Nephron progenitor cell (in vitro differentiated cells): ENCODE measurements around the gene CD3G.

Source experiments
- DNase-seq: peaks from one replicate; pipeline ENCODE4 v3.0.0; 2021
- H3K27ac Mint-ChIP-seq: 2 replicates; pipeline ENCODE4 v1.8.0; 2021; ENCODE audit warnings: mild to moderate bottlenecking, moderate library complexity, mixed read lengths
- H3K27me3 Mint-ChIP-seq: 2 replicates; pipeline ENCODE4 v1.8.0; 2021; ENCODE audit warnings: mild to moderate bottlenecking, low read depth, mixed read lengths; ENCODE audit not compliant: poor library complexity
- H3K36me3 Mint-ChIP-seq: 2 replicates; pipeline ENCODE4 v1.8.0; 2021; ENCODE audit warnings: low read depth, mixed read lengths
- H3K4me1 Mint-ChIP-seq: 2 replicates; pipeline ENCODE4 v1.8.0; 2021; ENCODE audit warnings: mixed read lengths
- H3K4me3 Mint-ChIP-seq: 2 replicates; pipeline ENCODE4 v1.8.0; 2021; ENCODE audit warnings: mild to moderate bottlenecking, moderate library complexity, mixed read lengths
- H3K9me3 Mint-ChIP-seq: 2 replicates; pipeline ENCODE4 v1.8.0; 2021; ENCODE audit warnings: mild to moderate bottlenecking, moderate library complexity, mixed read lengths
- TF ChIP-seq, protein P1 (sequence below): fragments of 200-600 bp; sonication (generic); IDR thresholded peaks from 2 replicates; pipeline ENCODE4 v1.5.0; 2021; ENCODE audit warnings: antibody characterized with exemption

The CD3G gene

DNA sequence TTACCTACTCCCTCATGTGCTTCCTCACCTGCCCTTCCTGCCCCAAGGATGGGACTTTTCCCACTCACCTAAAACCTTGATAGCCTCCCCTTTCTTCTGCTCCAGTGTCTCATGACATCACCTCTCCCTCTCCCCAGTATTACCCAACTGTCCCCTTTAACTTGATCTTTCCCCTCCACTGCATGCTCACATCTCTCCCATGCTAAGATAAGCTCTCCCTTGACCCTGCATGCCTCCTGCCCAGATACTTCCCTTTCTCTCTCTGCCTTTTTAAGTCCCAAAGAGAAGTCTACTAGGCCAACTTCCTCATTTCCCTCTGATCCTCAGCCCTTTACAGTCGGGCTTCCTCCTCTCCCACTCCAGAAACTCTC lies 24.8 kb upstream of the CD3G start:
- peaks cover 4% of the 10 kb centered on the region for H3K9me3 Mint-ChIP-seq
- H3K4me3 Mint-ChIP-seq = no peak overlapping the region
- H3K27ac Mint-ChIP-seq = no peak overlapping the region
- H3K4me1 Mint-ChIP-seq = peaks cover 24% of the 10 kb centered on the region
- TF ChIP-seq, protein P1, sequence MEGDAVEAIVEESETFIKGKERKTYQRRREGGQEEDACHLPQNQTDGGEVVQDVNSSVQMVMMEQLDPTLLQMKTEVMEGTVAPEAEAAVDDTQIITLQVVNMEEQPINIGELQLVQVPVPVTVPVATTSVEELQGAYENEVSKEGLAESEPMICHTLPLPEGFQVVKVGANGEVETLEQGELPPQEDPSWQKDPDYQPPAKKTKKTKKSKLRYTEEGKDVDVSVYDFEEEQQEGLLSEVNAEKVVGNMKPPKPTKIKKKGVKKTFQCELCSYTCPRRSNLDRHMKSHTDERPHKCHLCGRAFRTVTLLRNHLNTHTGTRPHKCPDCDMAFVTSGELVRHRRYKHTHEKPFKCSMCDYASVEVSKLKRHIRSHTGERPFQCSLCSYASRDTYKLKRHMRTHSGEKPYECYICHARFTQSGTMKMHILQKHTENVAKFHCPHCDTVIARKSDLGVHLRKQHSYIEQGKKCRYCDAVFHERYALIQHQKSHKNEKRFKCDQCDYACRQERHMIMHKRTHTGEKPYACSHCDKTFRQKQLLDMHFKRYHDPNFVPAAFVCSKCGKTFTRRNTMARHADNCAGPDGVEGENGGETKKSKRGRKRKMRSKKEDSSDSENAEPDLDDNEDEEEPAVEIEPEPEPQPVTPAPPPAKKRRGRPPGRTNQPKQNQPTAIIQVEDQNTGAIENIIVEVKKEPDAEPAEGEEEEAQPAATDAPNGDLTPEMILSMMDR = no peak
- H3K36me3 Mint-ChIP-seq = no peaks in the 10 kb centered on the region
- H3K27me3 Mint-ChIP-seq = peaks cover 18% of the 10 kb centered on the region
- DNase-seq = no peak

GRCh38 chr11:118320515-118320914 lies 23.6 kb upstream of the CD3G start:
- no peak overlapping the region for H3K4me3 Mint-ChIP-seq
- H3K27me3 Mint-ChIP-seq = peaks cover 21% of the 10 kb centered on the region

DNA sequence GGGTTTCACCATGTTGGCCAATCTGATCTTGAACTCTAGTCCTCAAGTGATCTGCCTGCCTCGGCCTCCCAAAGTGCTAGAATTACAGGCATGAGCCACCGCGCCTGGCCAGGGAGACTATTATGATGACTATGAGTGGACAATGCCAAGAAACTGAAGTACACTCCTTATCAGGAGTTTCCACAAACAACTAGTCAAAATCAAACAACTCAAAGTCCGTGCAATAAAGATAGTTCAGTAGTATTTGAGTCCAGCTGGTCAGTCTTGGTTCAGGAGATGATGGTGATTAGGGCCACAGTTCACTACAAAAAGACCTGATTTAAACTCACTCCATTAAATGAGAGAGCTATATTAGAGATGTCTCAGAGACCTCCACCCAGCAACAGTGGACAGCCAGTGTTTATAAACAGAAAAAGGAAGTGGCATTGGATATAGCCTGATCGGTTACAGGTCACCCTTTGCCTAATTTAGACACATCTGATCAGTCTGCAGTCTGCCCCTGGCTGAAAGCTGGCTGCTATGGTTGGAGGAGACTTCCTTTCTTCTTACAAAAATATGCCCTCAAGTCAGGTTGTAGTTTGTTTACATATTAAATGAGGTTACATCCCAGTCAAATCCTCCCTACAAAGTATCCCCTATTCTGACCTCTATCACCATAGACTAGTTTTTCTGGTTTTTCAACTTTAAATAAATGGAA lies 22.6 kb upstream of the CD3G start:
- DNase-seq = no peak
- no peak overlapping the region for H3K27ac Mint-ChIP-seq
- no peak overlapping the region for H3K4me3 Mint-ChIP-seq
- H3K36me3 Mint-ChIP-seq = no peaks in the 10 kb centered on the region
- peaks cover 30% of the 10 kb centered on the region for H3K27me3 Mint-ChIP-seq
- H3K4me1 Mint-ChIP-seq = peaks cover 6% of the 10 kb centered on the region
- TF ChIP-seq, protein P1 = no peak
- peaks cover 4% of the 10 kb centered on the region for H3K9me3 Mint-ChIP-seq

More at GRCh38 chr11:118320515-118320914, 23.6 kb upstream of the CD3G start:
- Mint-ChIP-seq H3K4me1 (peaks cover 16% of the 10 kb centered on the region), H3K9me3 (peaks cover 4% of the 10 kb centered on the region), H3K27ac (no peak overlapping the region), H3K36me3 (no peaks in the 10 kb centered on the region)
- no peak for DNase-seq
- TF ChIP-seq, protein P1 = no peak

DNA sequence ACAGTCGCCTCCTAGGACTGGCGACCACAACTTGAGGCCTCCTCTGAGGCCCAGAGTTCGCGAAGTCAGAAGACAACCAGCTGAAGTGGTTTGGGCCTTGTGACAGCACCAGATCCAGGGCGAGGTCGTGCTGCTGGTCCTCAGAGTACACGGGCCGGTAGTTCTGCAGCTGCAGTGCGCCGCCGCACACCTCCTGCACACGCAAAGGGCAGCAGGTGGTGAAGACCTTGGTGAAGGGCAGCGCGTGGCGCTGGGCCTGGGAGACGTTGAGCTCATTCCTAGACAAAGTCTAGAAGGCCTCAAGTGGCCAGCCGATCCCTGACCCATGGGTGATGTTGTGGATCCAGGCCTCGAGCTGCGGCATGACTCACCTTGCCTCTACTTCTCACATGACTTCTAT lies 21.4 kb upstream of the CD3G start:
- H3K36me3 Mint-ChIP-seq = no peaks in the 10 kb centered on the region
- TF ChIP-seq, protein P1 = no peak
- H3K27ac Mint-ChIP-seq = no peak overlapping the region
- no peak for DNase-seq
- H3K27me3 Mint-ChIP-seq = peaks cover 31% of the 10 kb centered on the region
- no peaks in the 10 kb centered on the region for H3K9me3 Mint-ChIP-seq
- no peaks in the 10 kb centered on the region for H3K4me1 Mint-ChIP-seq
- H3K4me3 Mint-ChIP-seq = no peak overlapping the region

- Mint-ChIP-seq H3K9me3 (peaks cover 11% of the 10 kb centered on the region), H3K27me3 (peaks cover 40% of the 10 kb centered on the region), H3K4me3 (no peak overlapping the region), H3K36me3 (no peaks in the 10 kb centered on the region), H3K27ac (no peak overlapping the region), H3K4me1 (no peaks in the 10 kb centered on the region)
- DNase-seq = no peak
- TF ChIP-seq, protein P1 = no peak
Observed at GRCh38 chr11:118325283-118325682, 18.9 kb upstream of the CD3G start.

GRCh38 chr11:118328745-118329144 lies 15.4 kb upstream of the CD3G start:
- TF ChIP-seq, protein P1 = no peak
- H3K9me3 Mint-ChIP-seq = peaks cover 28% of the 10 kb centered on the region
- peaks cover 31% of the 10 kb centered on the region for H3K27me3 Mint-ChIP-seq
- no peak overlapping the region for H3K27ac Mint-ChIP-seq
- no peak for DNase-seq
- no peak overlapping the region for H3K4me3 Mint-ChIP-seq
- H3K4me1 Mint-ChIP-seq = no peaks in the 10 kb centered on the region
- H3K36me3 Mint-ChIP-seq = no peaks in the 10 kb centered on the region
